Fibroblast of lung (primary cell): Measurements from ENCODE around the gene GPBAR1. TPM values are rescaled to one million over a fixed set of nuclear protein-coding genes. Genes with fewer than 3 reads are reported as not detected.
A peak's percentile ranks its signal among the peaks of the same experiment; 100 is the strongest.

Experiments
- DNase-seq, 2 donors: peaks; one replicate each; pipeline versions ENCODE4 v3.0.0 to v3.0.0-alpha.2; 2010; ENCODE audit warnings: low read depth in 2 of 2
- H2AFZ ChIP-seq: 2 replicates; pipeline ENCODE4 v1.5.1; 2012; ENCODE audit warnings: low read length, control low read depth, inconsistent platforms
- H3K27ac ChIP-seq: 2 replicates; pipeline ENCODE4 v1.5.1; 2011; ENCODE audit warnings: low read length, control low read depth; ENCODE audit not compliant: insufficient read depth
- H3K27me3 ChIP-seq: 2 replicates; pipeline ENCODE4 v1.5.1; 2011; ENCODE audit warnings: mild to moderate bottlenecking, low read length; ENCODE audit not compliant: control insufficient read depth, insufficient read depth
- H3K36me3 ChIP-seq: 2 replicates; pipeline ENCODE4 v1.5.1; 2011; ENCODE audit warnings: low read length; ENCODE audit not compliant: control insufficient read depth, insufficient read depth
- H3K4me1 ChIP-seq: 2 replicates; pipeline ENCODE4 v1.5.1; 2011; ENCODE audit warnings: low read length; ENCODE audit not compliant: control insufficient read depth, insufficient read depth; ENCODE audit errors: extremely low read depth
- H3K4me2 ChIP-seq: 2 replicates; pipeline ENCODE4 v1.5.1; 2011; ENCODE audit warnings: low read length, control low read depth; ENCODE audit not compliant: insufficient read depth; ENCODE audit errors: extremely low read depth
- H3K4me3 ChIP-seq, 4 experiments: fragments of 200-600 bp in 1 of 4; sonication (generic) in 1 of 4; replicated peaks in 1 of 4; 2 replicates each; pipeline ENCODE4 v1.5.1; 2011 to 2016; ENCODE audit warnings: low read length in 4 of 4, low read depth in 3 of 4, mild to moderate bottlenecking in 3 of 4, control low read depth in 2 of 4, inconsistent platforms in 1 of 4, mixed read lengths in 1 of 4; ENCODE audit not compliant: insufficient read depth in 1 of 4; ENCODE audit errors: control extremely low read depth in 1 of 4
- H3K79me2 ChIP-seq: 2 replicates; pipeline ENCODE4 v1.5.1; 2012; ENCODE audit warnings: mild to moderate bottlenecking, low read length, inconsistent platforms; ENCODE audit not compliant: control insufficient read depth, insufficient read depth
- H3K9ac ChIP-seq: 2 replicates; pipeline ENCODE4 v1.5.1; 2011; ENCODE audit warnings: mild to moderate bottlenecking, low read length, control low read depth; ENCODE audit not compliant: insufficient read depth
- H3K9me3 ChIP-seq: 2 replicates; pipeline ENCODE4 v1.5.1; 2012; ENCODE audit warnings: low read depth, low read length; ENCODE audit not compliant: control insufficient read depth, insufficient read depth
- H4K20me1 ChIP-seq: 2 replicates; pipeline ENCODE4 v1.5.1; 2011; ENCODE audit warnings: low read length; ENCODE audit not compliant: control insufficient read depth, insufficient read depth; ENCODE audit errors: extremely low read depth
- CTCF ChIP-seq, 2 donors: IDR thresholded peaks in 1 of 2; conservative IDR thresholded peaks in 1 of 2; 1 replicate in 1 of 2; 2 replicates in 1 of 2; pipeline ENCODE4 v1.5.1; 2011 to 2012; ENCODE audit warnings: low read length in 2 of 2, control low read depth in 1 of 2, inconsistent platforms in 1 of 2, low read depth in 1 of 2, mild to moderate bottlenecking in 1 of 2
- EZH2 ChIP-seq: IDR thresholded peaks from 2 replicates; pipeline ENCODE4 v1.5.1; 2012; ENCODE audit warnings: low read length, control low read depth, mild to moderate bottlenecking; ENCODE audit errors: missing control alignments
- polyA plus RNA-seq, 2 donors: library from polyadenylated mRNA; depleted of rRNA in 1 of 2; stranded (reverse) in 1 of 2; unstranded in 1 of 2; fragments of >200 nt; gene quantifications; 2 replicates each; pipeline ENCODE4 v1.2.1, GENCODE V29; 2011 to 2012; ENCODE audit warnings: missing spikeins in 1 of 2
- total RNA-seq: library from RNA; depleted of rRNA; stranded (reverse); fragments of >200 nt; gene quantifications from 2 replicates; pipeline ENCODE4 v1.2.1, GENCODE V29; 2014

The GPBAR1 gene
- total and polyA plus RNA-seq, 2 donors (not counting 1 experiment from before 2014, with no cell fraction given) = under 0.01 TPM; not detected in 1

DNA sequence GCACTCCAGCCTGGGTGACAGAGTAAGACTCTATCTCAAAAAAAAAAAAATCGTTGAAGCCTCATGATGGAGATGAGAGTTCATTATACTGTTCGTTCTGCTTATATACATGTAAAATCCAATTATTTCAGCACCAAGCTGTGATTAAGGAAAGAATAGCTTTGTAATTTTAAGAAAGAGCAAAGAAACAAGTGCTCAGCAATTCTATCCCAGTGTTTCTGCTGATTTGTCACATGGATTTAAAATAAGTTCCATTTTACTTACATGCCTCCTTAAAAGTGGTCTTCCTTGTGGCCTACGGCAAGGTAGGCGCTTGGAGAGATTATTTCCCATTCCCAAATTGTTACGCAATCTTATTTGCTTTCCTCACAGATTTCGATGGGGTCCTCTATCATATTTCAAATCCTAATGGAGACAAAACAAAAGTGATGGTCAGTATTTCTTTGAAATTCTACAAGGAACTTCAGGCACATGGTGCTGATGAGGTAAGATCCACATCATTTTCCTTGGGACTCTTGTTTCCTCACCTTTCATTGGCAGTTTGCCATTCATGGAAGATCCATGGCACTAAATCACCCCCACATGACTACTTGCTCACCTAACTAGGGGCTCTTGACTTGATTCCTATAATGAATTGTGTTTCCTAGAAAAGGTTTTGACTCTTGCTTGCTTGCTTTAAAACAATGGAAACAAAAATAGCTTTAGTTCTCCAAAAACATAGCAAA, 32.3 kb upstream of the GPBAR1 start:
- H3K79me2 ChIP-seq = peaks cover 57% of the 10 kb centered on the region
- peaks cover 13% of the 10 kb centered on the region for H3K4me1 ChIP-seq
- peaks cover 14% of the 10 kb centered on the region for H3K36me3 ChIP-seq
- DNase-seq = peak in 1 of 2 donors; percentile 43
- no peaks in the 10 kb centered on the region for H4K20me1 ChIP-seq
- H3K4me3 ChIP-seq = no peak overlapping the region
- no peak overlapping the region for H2AFZ ChIP-seq
- H3K9me3 ChIP-seq = no peaks in the 10 kb centered on the region
- peak overlapping the region; percentile 9 for H3K27ac ChIP-seq
- no peak overlapping the region for H3K9ac ChIP-seq
- H3K27me3 ChIP-seq = no peaks in the 10 kb centered on the region
- TF ChIP-seq EZH2 (no peak), CTCF (conservative IDR thresholded peaks at IDR 0.05 in 1 of 2, IDR thresholded peaks at IDR 0.05 in 1 of 2; ENCODE audit: low read depth in 1 of 2, low read length in 2 of 2) (no peak)
- H3K4me2 ChIP-seq = peak overlapping the region; percentile 11

GRCh38 chr2:218229239-218229638, 31.6 kb upstream of the GPBAR1 start:
- H3K27ac ChIP-seq = no peak overlapping the region
- H3K36me3 ChIP-seq = peaks cover 14% of the 10 kb centered on the region
- no peaks in the 10 kb centered on the region for H3K27me3 ChIP-seq
- H3K9me3 ChIP-seq = no peaks in the 10 kb centered on the region
- peaks cover 50% of the 10 kb centered on the region for H3K79me2 ChIP-seq
- H3K4me1 ChIP-seq = peaks cover 13% of the 10 kb centered on the region
- no peaks in the 10 kb centered on the region for H4K20me1 ChIP-seq
- H2AFZ ChIP-seq = no peak overlapping the region
- no peak overlapping the region for H3K9ac ChIP-seq
- peak overlapping the region; percentile 11 for H3K4me2 ChIP-seq
- H3K4me3 ChIP-seq = no peak overlapping the region
- TF ChIP-seq EZH2 (no peak), CTCF (conservative IDR thresholded peaks at IDR 0.05 in 1 of 2, IDR thresholded peaks at IDR 0.05 in 1 of 2; ENCODE audit: low read depth in 1 of 2, low read length in 2 of 2) (no peak)
- DNase-seq = peak; percentile 82 to 92

DNA sequence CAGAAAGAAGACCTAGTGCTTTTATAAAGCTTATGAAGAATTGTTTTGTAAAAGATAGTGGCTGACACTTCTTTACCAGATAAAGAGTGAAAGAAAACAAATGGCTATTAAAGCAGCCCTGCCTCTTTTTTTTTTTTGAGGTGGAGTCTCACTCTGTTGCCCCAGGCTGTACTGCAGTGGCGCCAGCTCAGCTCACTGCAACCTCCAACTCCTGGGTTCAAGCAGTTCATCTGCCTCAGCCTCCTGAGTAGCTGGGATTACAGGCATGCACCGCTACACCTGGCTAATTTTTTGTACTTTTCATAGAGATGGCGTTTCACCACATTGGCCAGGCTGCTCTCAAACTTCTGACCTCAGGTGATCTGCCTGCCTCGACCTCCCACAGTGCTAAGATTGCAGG, 31.0 kb upstream of the GPBAR1 start:
- no peak for DNase-seq
- Histone ChIP-seq H3K4me1 (peaks cover 13% of the 10 kb centered on the region), H3K4me3 (no peak overlapping the region), H3K36me3 (peaks cover 12% of the 10 kb centered on the region), H3K27me3 (no peaks in the 10 kb centered on the region), H3K4me2 (no peak overlapping the region), H2AFZ (no peak overlapping the region), H3K79me2 (peaks cover 44% of the 10 kb centered on the region), H3K9me3 (no peaks in the 10 kb centered on the region), H3K27ac (no peak overlapping the region), H4K20me1 (no peaks in the 10 kb centered on the region), H3K9ac (no peak overlapping the region)
- no peak for TF ChIP-seq CTCF (conservative IDR thresholded peaks at IDR 0.05 in 1 of 2, IDR thresholded peaks at IDR 0.05 in 1 of 2; ENCODE audit: low read depth in 1 of 2, low read length in 2 of 2)
- TF ChIP-seq EZH2 = no peak
